NCI-H1417 (cell line): ENCODE results near the gene PHC2.

Experiments used
- DNase-seq, 3 experiments: peaks; one replicate each; lab custom pipeline; 2025; lab: John Stamatoyannopoulos, UW

PHC2 gene

DNA sequence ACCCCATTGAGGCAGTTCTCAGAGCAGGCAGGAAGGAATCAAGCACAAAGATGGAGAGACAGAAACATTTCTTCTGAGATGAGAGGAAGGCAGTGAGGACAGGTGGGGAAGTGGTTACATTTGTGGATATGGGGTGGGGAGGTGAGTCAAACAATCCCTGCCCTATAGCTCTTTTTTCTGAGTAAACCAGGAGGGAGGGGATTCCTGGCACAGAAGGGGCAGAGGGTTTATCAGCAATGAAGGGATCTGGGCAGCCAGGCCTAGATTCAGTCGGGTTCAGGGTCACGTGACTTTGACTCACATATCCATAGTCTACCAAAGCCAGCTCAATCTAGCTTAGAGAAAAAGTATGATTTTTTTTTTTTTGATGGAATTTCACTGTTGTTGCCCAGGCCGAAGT is 15.7 kb upstream of the PHC2 start:
- DNase-seq: no peak

DNA sequence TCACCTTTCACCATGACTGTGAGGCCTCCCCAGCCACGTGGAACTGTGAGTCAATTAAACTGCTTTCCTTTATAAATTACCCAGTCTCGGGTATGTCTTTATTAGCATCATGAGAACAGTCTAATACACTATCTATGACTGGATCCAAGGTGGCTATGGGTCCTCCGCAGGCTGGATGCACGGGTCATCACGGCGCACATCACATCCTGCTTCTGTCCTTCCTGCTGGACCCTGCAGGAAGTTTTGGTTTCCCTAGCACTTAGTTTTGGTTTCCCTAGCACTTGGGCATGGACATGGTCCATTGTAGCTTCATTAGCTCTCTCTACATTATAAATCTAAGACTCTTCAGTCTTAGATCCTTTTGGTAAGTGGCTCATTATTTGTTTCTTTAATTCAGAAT is 14.2 kb upstream of the PHC2 start:
- no peak for DNase-seq

DNA sequence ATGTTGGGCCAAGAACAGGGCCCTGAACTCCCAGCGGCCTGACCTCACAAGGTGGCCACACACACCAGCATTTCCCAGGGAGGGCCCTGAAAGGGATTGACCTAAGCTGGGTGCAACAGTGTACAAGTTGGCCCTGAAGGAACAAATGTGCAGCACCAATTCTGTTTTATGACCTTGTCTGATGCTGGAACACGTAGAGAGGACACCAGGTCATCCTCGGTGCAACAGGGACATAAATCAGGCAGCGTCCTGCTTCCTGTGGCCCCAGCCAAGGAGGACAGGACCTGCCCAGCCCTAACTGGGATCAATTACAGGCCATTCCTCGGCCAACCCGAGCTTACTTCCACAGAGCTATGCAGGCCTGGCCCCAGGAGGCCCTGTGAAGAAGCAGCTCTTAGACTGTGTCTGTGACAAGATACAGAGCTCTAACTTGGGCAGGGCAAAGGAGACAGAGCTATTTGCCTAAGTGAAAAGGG is 12.8 kb upstream of the PHC2 start:
- no peak for DNase-seq

DNA sequence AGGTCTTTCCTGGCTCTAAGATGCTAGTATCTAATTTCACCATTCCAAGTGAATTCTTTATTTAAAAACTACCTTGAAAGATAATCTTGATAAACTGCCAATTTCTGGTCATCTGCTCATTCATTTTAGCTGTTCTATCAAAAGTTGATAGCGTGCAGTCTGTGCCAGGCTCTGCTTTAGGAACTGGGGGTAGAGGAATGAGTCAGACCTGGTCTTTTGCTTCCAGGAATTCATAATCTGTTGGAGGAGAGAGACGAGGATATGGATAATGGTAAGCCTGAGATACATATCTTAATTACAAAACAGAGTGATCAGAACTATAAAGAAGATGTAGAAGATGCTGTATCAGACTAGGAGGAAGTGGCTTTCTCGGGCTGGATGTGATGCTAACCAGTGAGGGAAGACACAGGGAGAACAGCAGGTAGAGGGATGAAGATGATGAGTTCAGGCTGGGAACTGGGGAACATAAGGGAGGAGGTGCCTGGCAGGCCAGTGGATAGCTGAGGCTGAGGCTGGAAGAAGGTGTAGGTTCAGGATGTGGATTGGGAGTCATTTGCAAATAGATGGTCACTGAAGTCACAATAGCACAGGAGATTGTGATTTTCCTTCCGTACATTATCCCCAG is 12.3 kb upstream of the PHC2 start:
- DNase-seq: no peak

DNA sequence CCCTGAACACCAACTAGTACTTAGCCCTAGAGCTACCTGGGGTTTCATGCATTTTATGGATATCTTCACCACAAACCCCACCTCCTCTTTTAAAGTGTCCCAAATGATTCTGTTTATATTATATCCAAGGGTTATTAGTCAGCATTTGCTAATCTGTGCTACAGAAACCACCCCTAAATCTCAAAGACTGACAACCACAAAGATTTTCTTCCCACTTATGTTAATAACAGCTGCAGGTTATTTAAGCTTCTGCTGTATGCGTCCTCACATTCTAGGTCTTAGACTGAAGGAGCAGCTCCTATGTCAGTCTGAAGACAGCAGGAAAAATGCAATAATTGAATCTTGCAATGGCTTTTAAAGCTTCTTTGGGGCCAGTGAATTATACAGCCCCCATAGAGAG is 11.2 kb upstream of the PHC2 start:
- no peak for DNase-seq

DNA sequence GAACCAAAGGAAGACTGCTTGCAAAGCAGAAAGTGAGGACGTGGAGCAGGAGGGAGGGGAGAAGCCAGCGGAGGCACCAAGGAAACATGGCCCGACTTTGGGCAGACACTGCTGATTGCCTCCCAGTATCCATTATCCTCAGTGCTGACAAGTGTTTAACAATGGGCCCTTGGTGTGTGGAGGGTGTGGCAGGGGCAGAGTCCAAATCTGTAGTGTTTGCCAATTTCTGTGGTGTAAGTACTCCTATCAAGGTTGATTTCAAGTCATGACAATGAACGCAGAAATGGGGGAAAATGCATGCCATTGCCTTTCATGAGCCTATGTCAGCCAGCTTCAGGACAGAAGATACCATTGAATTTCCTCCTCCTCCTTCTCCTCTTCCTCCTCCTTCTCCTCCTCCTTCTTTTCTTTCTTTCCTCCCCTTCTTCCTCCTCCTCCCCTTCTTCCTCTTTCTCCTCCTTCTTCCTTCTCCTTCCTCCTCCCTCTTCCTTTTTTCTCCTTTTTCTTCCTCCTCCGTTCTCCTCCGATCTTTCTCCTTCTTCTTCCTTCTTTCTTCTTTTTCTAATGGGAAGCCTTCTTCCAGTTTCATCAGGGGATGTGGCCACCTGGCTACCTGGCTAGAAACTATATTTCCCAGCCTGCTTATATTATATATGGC is 10.3 kb upstream of the PHC2 start:
- no peak for DNase-seq

DNA sequence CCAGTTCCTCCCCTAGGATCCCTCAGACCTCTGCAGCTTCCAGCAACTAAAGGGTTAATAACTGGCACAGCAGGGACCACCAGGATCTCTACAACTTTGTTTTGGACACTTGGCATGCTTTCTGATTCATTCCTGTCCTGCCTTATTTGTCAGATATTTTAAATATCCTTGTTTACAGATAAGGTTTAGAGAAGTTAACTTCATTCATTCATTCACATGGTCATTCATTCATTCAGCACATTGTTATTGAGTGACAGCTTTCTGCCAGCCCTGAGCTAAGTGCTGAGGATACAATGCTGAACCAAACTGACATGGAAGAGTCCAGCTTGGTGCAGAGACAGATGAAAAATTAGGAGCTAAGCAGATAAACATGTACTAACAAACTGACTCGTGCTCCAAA is 8.8 kb upstream of the PHC2 start:
- no peak for DNase-seq

DNA sequence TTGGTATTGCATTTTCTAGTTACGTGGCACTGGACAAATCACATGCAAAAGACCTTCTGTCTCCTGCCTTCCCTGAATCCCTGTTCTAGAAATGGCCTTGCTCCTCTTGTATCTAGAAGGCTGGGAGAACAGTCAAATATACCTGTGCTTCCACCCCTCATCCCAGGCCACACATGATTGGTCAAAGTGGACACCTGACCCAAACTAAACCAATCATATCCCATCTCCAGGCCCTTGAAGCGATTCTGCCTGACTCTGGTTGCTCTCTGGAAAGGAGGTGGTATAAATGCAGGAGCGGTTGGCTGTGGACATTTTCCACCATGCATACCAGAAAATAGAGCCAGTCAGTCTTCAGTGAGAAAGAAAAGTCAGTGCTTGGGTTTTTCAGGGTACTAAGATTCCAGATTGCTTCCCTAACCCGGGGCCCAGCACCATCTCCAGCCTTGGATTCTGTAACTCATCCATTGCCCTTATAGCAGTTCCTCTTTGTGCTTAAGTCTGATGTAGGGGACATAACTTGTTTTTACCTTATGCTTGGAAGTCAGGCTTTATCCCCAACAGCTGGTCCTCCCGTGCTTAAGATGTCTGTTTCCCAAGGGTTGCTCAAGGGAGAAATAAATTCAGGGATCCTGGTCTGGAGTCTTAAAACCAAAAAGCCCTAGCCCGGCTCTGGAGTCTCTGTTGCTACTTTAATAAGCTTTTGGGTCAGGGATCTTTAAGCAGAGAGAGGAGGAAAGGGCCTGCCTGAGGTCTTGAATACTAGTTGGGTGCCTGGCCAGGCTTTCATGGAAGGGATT is 7.7 kb upstream of the PHC2 start:
- no peak for DNase-seq

DNA sequence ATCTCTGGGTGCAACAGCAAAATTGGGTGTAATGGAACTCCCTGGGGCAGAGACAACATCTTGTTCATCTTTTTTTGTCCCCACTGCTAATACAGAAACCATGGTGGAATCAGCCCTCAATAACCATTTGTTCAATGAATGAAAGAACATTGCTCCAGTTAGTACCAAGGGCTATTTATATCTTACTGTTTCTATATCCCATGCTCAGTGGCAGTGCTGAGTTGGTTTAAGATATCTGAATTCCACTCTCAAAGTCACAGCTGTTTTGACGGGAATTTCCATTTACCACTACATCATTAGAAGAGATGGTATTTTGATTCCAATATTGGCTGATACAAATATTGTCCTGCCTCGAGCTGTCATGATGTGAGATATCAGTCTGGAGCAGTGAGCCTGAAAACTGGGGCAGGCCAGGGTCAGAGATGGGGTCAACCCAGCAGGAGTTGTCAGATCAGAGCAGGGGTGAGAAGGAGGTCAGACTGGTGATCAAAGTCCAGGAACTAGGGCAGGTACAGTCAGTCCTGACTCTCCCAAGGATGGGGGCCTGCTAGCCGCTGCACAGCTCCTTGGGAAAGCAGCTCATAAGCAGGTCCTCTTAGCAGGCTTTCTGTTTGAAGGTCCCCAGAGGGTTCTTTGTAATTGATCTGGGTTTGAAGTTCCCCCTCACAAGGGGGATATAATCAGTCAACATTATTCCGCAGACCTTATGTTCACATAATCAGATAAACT is 5.8 kb upstream of the PHC2 start:
- no peak for DNase-seq

DNA sequence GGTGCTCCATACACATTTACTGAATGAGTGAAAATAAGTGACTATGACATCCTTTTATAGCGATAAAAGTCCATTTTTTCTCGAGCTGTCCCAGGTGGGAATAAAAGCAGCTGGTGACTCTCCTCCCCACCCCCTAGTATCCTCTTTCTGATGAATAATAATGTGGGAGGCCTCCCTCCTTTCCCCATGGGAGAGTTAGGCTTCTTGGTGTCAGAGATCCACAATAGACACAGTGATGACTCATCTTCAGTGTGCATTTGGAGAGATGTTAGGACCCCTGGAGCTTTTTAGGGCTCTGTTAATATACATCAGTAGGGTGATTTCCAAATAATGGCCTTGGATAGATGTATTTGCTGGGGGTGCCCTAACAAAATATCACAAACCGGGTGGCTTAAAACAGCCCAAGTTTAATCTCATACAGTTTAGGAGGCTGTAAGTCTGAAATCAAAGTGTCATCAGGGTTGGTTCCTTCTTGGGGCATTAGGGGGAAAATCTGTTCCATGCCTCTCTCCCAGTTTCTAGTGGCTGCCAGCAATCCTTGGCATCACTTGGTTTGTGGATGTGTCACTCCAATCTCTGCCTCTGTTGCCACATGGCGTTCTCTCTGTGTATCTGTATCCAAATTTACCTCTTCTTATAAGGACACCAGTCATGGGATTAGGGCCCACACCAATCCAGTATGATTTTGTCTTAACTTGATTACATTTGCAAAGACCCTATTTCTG is 4.4 kb upstream of the PHC2 start:
- no peak for DNase-seq

DNA sequence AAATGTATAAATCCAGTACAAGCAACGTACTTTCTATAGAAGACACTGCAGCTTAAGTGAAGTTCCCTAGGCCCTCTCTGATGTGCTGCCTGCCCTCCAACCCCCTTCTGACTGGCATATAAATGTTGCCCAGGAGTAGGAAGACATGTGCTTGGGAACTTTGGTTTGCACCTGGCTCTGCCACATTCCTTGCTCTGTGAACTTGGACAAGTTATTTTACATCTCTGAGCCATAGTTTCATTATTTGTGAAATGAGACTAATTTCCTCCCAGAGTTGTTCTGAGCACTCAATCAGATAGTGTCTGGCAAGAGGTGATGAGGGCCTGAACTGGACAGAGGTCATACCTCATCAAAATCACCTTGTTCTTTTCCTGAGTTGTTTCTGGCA is 3.5 kb upstream of the PHC2 start:
- DNase-seq: no peak

DNA sequence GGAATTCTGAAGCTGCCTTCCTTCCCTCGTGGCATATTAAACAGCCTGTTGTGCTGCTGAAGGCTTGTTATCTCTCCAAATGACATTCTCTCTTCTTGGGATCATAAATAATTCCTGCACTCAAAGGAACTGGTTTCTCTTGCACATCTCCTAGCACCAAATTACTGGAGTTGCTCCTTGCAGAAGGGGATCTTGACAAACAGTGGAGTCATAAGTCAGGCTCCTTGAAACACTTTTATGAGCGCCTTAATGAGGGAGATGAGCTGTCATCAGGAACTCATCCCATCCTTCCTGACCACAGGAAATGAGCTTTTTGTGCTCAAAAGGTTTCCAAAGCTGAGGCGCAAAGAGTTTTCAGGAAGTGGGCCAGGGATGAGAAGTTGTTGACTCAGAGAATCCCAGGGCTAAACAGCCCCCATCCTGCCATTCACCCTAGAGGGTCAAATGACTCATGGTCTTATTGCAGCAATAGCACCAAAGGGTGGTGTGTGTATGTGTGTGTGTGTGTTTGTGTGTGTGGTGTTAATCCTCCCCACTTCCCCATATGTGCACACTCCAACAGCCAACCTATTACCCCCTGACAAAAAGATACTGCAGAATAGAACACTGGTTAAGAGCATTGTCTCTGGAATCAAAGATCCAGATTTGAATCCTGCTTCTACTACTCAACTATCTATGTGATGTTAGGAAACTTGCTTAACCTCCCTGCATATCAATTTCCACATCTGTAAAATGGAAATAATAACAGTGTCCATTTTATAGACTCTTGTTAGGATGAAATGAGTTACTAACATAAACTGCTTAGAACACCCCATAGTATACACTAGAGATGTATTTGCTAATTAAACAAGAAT is 2.8 kb upstream of the PHC2 start:
- no peak for DNase-seq

DNA sequence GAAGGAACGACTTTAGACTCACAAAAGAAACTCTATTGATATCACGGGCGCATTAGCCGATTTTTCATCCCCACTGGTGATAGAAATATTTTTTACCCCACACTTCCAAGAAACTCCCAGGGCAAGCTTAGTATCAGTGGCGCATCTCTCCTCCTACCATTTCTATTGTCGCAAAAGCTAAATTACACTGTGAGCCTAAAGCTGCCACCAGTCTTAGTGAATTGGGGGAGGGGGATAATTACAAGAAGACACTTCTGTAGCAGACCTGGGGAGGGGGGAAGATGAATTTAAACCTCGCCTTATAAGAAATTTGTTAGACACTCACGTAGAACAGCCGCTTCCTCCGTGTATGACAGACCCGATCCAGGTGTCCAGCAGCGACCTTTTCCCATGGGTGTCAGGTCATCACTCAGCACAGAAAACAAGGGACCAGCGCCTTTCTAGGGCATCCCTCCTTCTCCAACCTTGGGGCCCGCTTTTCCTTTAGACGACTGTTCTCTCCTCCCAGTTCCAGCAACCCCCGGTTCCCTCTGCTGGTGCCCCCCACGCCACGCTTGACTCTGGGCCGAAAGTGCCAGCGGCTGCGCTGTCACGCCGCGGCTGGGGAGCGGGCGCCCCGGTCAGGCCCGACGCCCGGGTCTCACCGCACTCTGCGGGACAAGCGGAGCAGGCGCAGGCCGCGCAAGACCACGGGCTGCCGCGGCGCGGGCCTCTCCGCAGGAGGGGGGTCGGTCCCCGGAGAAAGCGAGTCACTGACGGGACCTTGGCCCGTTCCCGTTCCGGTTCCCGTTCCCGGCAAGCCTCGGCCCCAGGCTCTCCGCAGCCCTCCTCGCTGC is 821 bp downstream of the PHC2 start:
- peak; percentile 31 to 73 (median 73) for DNase-seq

DNA sequence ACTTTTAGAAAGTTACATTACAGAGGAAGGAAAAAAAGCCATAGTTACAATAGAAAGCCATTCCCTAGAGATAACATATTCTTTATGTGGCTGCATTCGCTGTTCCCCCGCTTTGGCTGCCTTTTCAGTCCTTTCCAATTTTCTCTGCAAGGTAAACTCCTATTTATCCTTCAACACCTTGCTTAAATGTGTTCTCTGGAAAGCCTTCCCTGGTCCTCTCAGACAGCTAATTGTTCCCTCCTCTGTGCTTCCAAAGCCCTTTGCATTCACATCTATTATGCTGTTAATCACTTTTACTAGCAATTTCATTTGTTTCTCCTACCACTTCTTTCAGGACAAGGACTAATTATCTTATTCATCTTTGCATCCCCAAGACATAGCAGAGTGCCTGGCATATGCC is 1.6 kb downstream of the PHC2 start:
- peak in 2 of 3 experiments; percentile 19 to 60 for DNase-seq

DNA sequence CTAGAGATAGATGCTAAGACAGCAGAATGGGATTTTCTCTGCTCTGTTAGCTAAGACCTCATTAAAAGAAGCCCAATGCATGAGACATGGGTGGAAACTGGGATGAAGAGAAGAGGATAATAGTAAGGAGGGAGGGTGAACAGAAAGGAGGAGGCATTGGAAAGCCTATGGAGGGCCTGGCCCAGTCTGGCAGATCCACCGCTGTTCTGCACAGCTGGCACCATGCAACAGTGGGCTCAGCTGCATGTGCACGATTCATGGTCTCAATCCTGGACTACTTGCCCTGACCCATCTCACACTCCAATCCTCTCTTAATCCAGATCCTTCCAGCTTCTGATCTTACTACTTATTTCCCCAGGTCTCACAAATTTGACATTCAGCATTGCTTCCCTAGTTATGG is 2.2 kb downstream of the PHC2 start:
- DNase-seq: no peak

DNA sequence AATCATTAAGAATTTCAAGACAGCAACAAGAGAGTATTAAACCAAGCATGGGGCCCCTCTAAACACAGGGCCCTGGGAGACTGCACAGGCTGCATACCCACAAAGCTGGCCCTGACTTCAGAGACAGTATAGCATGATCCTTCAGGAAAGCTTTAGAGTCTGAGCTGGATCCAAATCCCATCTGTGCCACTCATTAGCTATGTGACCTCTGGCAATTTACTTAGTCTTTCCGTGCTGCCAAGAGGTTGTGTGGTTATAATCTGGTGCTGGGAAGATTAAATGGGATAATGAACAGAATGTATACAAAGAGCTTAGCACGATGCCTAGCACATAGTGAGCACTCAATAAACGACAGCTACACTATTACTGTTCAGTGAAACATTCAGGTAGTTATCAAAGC is 4.0 kb downstream of the PHC2 start:
- peak in 2 of 3 experiments; percentile 16 to 52 for DNase-seq

DNA sequence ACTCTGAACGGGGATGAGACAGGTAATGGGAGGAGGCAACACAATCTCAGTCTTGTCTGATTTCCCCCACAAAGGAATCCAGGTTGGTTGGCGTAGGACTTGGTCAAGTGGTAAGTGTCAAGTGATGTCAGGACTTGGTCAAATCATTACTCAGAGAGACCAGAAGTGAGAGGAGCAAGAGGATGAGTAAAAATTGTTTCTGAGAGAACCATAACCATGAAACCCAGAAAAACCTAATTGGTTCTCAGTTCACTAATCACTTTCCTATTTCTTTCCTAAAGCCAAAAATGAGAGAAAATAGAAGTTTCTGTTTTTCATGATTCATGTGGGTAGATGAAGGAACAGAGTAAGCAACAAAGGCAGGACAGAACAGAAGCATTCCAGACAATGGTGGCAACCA is 5.0 kb downstream of the PHC2 start:
- DNase-seq: no peak

DNA sequence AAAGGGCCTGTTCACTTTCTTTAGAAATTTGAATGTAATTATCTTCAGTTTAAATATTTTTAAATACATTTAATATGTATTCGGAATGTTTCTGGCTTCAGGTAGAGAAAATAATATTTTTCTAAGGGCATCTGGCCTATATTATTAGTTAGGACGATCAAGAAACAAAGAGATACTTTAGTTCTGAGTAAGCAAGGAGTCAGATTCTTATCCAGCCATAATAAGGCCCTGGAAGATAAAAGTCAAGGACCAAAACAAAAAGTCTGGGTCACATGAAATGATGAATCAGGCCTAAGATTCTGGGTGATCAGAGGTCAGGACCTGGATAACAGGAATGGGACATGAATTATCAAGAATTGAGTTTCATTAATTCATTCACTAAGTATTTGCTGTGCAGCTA is 6.3 kb downstream of the PHC2 start:
- no peak for DNase-seq

DNA sequence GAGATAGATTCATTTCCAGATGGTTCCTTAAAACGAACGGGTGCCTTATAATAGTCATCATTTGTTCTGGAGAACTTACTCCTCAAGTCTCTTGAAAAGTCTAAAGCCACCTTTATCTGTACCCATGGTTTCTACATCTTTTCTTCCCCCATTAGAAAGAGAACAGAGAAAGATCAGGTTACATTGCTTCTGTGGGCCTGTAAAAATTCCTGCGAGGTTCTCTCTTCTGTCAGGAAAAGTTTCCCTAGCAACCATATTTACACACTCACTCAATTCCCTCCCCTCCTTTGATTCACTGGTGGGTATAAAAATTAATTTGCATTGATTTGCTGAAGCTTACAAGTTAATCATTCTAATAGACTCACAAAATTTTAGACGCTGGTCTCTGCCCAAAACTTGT is 6.7 kb downstream of the PHC2 start:
- peak in 1 of 3 experiments; percentile 14 for DNase-seq
